ENCODE data around the gene DAB2IP.

Gene DAB2IP

DNA sequence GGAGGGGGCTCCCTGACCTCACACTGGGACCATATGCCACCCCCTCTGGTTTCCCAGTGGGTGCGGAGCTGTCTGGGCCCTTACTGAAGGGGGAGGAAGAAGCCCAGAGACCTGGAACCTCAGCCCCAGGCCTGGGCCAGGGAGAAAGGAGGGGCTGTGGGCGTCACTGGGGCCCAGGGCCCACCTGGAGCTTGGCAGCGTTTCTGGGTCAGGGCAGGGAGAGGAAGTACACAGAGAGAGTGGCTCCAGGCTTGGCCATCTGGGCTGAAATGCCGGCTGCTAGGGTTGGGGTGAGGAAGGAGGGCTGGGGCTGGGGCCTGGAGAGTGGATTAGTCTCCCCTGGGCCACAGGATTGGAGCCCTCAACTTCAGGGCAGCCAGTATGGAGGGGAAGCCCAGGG is 6.4 kb upstream of the DAB2IP start:
- no peak for DNase-seq (ENCODE audit: low read depth)

DNA sequence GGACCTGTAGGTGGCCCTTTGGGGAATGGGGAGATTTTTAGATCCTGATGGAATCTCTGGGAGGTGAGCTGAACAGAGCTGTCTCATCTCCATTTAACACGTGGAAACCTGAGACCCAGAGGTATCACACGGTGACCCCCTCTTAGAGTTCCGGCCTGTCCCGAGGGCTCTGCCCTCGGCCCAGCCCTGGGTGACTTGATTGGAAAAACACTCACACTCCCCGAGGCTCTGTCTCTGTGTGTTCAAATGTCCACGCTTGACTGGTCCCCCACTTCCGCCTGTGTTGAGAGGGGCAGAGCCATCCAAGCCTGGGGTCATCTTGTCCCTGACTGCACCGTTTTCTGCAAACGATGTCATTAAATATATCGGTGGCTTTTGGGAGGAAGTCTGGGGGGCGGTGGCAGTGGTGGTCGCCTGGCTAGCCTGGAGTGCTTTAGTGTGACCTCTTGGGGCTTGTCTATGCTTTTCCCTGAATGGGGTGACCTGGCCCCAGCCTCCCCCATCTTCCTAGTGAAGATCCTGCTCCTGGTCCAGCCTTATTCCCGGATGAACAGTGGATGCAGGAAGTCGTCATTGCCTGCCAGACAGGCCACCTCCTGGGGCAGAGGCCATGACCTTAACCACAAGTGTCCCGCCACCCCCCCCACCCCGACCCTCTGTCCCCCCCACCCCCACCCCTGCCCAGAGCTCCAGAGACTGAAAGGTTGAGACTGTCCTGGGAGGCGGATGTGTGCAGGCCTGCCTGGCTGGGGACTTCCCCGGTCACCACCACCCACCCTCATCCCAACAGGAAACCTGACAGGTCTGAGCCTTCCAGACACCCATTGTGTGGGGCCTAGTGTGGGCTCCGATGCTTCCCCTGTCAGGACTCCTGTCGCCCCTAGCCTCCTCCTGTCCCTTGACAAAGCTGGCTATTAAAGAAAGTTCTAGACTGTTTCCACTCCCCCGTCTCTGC is 5.3 kb upstream of the DAB2IP start:
- DNase-seq (ENCODE audit: low read depth) = no peak

DNA sequence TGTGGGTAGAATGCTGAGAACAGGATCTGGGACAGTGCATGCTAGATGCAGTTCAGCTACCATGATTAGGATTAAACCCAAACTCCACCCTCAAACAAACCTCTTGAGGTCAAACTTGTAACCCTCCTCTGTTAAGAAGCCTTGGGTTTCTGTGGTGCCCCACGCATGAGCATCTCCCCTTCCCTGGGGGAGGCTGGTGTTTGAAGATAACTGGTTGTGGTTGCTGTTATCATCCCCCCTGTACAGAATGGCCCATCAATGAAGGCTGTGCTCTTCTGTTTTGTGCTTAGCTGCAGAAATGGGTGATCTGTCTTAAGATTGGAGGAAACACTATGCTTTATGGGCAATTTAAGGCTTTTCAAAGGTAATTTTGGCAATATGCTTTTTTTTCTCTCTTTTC is 4.4 kb upstream of the DAB2IP start:
- no peak for DNase-seq (ENCODE audit: low read depth)

DNA sequence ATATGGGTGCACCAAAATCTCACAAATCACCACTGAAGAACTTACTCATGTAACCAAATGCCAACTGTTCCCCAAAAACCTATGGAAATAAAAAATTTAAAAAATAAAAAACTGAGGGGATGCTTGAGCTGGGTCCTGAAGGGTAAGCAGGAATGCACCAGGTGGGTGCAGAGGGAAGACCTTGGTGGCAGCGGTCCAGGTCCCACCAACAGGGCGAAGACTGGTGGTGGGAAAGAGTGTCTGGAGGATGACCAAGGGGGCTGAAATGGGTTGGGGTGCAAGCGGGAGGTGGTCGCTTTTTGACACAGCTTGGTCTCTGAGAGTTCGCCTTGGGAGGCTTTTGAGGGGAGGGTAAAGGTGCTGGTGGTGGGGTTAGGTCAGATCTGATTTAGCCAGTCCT is 3.3 kb upstream of the DAB2IP start:
- DNase-seq (ENCODE audit: low read depth) = no peak

DNA sequence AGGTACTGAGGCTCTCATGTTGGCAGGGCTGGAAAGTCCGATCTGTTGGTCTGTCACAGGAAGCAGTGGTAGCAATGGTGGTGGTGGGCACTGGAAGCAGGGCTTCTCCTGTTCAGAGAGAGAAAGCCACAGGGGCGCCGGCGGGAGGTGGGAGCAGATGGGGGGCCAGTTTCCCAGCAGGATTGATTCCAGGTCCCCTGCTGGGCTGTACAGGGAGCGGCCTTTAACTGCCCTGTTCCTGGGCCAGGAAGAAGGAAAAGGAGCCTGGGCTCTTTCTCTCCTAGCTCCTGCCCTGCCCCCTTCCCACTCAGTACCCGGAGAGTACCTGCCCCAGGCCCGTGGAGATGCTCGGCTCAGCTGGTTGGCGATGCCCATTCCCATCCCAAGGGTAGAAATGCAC is 2.6 kb upstream of the DAB2IP start:
- DNase-seq (ENCODE audit: low read depth) = no peak

DNA sequence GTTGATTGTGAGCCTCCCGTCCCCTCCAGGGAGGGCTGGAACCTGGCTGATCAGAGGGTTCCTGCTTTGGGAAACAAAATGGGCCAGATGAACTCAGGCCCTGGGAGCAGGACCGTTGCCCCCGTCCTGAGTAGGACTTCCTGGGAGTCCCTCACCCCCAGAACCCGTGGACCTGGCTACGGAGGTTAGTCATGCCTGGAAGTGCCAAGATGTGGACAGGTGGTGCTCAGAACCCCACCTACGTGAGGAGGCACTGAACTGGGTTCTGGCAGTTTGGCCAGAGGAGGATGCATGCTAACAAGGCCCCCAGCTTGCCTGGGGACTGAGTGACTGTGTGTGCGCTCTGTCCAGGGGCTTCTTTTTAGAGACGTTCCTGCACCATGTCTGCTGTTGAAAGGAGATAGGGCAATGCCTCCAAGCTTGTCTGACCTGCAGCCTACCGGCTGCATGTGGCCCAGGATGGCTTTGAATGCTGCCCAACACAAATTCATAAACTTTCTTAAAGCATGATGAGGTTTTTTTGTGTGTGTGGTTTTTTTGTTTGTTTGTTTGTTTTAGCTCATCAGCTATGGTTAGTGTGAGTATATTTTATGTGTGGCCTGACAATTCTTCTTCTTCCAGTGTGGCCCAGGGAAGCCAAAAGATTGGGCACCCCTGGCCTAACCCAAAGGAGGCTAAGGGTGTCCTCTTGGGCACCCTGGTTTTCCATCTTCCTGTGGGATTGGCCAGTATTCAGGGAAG is 1.8 kb upstream of the DAB2IP start:
- DNase-seq (ENCODE audit: low read depth) = no peak

DNA sequence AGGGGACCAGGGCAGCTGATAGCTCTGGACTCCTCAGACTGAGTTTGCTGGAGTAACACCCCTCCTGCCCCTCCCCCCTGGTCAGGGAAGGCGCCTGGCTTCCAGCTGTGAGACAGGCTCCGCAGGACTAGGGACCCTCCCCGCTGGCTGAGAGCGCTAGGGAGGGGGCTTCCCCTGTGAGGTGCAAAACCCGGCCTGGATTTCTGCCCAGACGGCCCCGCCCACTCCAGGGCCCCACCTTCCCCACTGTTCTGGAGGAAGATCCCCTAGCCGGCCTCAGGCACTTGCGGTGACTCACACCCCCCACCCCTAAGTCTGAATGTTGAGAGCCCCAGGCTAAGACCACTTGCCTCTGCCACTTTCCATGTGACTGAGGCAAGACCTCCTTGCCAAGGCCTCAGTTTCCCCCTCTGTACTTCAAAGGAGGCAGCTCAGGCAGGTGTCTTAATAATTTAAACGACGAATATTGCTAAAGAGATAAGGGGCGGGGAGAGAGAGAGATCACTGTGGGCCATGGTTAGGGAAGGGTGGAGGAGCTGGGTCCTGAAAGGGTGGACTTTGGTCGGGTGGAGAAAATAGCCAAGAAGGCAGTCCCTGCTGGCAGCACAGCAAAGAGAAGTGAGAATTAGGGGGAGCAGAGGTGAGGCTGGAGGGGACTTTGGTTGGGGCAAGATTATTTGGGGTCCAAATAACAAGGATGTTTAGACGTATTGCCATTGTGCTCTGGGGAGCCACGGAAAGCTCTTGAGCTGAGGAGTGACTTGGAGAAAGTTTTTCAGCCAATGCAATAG is 1.0 kb upstream of the DAB2IP start:
- DNase-seq (ENCODE audit: low read depth) = no peak

DNA sequence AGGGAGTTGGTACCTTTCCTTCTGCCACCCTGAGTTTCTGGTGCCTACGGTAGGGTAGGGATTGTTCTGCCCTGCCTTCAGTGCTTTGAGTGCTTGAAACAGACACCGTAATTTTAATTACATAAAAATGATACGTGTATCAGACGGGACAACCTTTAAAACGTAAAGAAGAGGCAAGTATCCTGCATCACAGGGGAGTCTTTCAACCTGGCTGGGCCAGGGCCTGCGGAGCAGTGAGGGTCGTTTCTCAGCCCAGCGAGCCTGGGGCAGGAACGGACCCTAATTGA is 483 bp upstream of the DAB2IP start:
- DNase-seq (ENCODE audit: low read depth) = no peak

DNA sequence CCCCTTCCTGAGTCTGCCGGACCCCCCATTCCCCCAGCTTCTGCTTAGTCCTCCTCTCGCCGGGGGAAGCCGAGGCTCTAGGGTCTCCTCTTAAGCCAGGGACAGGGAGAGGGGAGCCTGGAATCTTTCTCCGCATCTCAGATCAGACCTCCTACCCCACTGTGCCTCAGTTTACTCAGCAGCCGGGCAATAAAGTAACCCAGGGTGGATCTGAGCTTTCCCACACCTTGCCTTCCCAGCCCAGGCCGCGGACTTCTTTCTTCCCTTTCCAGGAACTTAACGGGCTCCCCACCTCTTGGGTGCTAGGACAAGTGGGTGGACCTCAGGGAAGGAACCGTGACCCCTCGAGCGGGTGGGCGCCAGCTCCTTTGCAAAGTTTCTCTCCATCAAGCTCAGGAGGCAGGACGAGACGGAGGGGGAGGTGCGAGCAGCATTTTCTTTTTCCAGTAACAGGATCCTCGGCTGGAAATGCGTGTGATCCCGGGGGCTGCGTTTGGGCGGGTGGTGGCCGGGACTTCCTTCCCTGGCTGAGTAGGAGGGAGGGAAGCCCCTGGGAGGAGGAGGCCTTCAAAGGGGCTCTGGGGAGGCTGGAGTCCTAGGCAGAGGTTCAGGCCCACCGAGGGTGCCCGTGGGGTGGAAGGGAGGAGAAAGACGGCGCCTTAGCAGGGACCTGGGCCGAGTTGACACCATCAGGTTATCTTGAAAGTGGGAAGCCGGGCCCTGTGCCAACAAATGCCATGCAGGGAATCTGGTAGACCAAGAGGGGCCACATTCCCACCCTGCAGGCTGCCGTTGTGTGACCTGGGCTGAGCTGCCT is 795 bp downstream of the DAB2IP start:
- no peak for DNase-seq (ENCODE audit: low read depth)

DNA sequence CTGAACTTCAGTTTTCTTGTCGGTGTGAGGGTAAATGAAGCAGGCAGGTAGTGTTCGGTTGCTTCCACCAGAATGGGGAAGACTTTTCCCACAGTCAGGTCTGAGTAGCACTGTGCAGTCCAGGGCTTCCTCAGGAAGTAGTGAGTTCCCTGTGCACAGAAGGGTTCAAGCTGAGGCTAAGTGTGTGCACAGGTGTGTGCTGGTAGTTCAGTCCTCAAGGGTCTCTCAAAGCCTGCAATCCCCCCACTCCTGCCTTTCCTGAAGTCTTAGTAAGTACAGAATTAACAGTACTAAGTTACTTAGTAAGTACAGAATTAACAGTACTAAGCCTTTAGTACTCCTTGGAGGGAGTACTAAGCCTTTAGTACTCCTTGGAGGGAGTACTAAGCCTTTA is 1.4 kb downstream of the DAB2IP start:
- DNase-seq (ENCODE audit: low read depth) = no peak

DNA sequence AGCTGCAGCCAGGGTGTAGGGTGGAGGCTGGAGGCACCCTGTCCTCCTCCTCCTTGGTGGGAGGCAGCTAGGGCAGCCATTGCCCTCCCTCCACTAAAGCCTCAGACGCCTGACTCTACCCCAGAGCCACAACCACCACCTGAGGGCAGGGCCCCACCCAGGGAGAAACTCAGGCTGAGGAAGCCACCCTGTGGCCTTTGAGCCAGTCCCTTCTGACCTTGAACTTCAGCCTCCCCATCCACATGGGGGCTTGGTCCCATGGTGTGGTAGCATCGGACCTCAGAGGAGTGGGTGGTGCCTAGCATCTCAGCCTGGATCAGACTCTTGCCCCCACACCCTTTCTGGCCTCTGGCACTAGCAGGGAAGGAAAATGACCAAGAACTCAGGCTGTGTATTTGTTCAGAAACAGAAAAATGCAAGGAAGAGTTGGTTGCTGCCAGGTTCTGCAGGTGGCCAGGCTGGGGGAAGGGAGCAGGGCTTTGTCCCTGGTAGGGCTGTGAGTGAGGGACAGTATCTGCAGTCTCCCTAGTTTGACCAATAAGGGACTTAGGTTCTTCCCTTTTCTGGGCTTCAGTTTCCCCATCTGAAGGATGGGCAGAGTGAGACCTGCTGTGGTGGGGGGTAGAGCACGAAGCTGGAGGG is 3.2 kb downstream of the DAB2IP start:
- DNase-seq (ENCODE audit: low read depth) = no peak

DNA sequence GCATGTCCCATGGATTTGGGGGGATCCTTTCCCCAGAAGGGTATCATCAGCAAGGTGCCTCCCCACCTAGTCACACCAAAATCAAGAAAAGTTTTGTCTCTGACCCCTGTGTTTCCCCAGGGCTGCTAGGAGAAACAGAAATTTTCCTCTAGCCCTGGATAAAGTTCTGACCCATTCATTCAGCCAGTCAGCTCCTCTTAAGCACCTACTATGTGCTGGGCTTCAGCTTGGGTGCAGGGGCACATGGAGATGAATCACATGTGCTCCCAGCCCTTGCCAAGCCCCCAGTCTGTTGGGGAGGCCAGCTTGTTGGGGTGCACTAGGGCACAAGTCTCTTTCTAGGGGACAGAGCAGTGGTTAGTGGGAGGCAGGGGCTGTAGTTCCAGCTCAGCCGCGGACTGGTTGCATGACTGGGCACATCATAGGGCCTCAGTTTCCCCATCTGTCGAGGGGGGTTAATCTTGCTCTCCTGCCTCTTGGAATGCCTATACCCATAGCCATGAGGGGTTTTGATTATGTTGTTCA is 3.9 kb downstream of the DAB2IP start:
- DNase-seq (ENCODE audit: low read depth) = no peak

DNA sequence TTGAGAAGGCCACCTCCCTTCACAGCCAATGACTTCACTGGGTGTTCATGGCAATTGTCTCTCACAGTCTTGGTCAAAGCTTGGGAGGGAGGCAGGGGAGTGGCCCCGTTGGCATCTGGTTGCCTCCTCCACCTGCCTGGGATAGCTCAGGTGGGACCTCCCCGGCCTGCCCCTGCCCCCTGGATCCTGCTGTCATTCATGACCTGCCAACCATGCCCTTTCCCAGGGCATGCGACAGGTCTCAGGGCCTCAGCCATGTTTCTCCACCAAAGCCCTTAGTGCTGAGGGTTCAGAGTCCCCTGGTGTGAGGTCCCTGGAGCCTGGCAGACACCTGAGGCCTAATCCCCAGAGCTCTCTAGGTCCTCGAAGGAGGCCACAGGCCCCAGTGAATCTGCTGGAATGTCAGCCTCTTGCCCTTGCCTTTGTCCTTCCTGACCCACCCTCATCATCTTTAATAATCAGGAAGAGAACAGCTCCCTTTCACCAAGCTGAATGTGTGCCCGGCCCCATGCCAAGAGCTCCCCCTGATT is 5.6 kb downstream of the DAB2IP start:
- no peak for DNase-seq (ENCODE audit: low read depth)

DNA sequence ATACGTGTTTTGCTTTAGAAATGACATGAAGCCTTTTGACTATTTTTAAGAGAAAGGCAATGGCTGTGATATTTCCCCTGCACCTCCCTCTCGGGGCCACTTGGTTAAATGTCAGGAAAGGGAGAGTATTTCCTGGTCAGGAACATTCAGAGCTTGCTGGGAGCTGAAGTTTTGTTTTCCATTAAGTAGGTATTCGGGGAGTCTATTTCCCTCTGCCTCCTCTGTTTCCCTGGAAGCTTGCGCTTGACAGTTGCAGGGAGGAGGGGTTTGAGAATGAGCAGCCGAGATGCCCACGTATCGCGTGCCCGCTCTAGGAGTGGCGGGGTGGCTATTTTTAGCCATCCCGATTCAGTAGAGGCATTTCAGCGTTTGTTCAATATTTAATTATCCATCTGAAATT is 6.7 kb downstream of the DAB2IP start:
- no peak for DNase-seq (ENCODE audit: low read depth)

DNA sequence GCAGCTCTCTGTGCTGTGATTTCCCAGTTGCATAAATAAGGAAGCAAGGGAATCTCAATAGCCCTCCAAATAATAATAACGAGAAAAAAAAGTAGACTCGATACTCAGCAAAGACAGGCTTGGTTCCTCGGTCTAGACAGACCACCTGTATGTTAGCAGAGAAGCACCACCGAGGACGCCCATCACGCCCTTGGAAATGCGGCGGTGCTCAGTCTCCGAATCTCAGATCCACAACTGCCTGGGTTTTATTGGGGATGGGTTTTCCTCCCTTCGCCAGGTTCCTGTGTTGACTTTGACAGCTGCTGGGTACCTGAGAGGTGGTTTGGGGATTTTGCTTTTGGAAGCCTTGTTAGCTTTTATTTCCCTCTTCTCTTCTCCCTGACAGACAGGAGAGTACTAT is 7.2 kb downstream of the DAB2IP start:
- DNase-seq (ENCODE audit: low read depth) = no peak

DNA sequence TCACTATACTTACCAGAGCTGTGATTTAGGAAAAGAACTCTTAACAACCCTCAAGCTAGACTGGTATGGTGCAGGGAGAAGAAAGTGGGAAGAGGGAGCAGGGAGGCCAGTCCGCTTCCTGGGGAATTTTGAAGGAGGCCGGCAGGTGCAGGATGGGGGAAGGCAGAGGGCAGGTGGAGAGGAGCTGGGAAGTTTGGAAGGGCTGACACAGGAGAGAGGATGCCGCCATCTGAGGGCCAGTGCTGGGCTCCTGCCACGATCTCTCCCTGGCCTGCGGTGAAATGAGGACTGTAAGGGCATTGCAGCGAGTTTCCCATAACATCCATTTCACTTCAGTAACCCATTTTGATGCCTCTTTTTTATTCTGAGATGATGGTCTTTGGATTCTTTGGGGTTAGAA is 8.9 kb downstream of the DAB2IP start:
- DNase-seq (ENCODE audit: low read depth) = no peak

DNA sequence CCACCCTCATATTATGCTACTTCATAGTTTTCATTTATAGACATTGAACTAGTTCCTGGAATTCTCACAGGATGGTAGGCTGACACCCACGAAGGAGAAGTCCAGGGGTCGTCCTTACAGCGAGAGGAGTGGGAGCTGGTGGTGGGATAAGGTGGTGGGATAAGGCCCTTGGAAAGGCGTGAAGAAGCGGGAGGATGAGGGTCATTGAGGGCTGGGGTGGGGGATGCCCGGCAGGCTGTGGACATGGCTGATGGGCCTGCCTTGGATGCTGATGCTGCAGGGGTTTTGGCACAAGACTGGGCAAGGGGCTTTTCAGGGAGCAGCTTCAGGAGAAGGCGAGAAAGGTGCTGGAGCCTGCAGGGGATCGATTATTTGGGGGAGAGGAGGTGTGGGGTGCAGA is 9.4 kb downstream of the DAB2IP start:
- no peak for DNase-seq (ENCODE audit: low read depth)

DNA sequence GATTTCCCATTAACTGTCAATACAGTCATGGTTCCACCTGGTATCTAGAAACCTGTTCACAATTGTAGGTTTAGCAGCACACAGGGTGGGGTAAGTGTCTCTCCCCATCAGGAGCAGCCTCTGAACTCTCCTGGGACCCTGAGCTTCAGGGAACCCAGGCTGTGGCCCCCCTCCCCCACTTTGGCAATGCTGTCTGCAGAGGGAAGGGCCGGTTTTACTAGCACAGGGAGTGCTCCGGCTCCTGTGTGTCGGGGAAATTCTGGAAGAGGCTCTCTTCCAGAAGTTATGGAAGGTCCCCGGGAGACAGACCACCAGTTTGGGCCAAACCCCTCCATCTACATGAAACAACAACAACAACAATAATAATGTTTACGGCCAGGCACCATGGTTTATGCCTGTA is 9.9 kb downstream of the DAB2IP start:
- no peak for DNase-seq (ENCODE audit: low read depth)

DNA sequence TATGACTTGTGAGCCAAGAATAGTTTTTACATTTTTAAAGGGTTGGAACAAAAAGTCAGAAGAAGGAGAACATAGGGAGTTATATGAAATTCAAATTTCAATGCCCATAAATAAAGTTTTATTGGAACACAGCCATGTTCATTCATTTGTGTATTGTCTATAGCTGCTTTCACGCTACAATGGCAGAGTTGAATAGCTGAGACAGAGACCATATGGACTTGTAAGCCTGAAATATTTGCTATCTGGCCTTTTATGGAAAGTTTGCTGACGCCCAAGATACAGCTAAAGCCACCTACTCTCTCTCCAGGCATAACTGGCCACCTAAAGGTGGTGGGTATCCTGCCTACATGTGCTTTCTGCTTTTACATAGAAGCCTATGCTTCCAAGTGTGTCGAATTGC is 10.9 kb downstream of the DAB2IP start:
- no peak for DNase-seq (ENCODE audit: low read depth)

DNA sequence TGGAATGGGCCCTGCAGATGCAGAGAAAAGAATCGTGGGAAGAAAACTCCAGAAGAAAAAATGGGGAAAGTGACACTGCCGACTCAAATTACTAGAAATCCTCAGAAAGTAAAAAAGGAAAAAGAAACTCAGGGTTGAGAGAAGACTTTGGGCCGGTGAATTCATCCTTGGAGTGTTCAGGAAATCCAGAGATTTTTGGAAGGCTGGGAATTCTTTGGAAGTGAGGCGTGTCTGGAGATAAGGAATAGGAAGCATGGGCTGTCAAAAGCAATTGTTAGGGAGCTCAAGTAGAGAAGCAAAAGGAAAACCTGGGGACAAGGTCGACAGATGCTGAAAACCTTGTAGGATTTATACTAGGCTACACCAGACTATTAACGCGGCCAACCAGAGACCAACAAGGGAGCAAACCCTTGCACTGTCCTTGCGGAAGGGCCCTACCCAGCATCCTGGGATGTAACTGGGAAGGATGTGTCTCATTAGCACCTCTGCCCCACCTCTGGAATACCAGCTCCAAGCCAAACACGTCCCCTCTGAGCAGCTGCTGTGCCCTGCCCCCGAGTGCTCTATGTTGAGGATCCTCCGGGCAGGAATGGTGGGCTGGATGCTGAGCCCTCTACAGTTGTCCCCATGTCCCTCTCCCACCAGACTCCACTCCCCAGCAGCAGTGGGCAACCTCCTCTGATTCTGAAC is 11.6 kb downstream of the DAB2IP start:
- no peak for DNase-seq (ENCODE audit: low read depth)
